Kidney epithelial cell (primary cell): ENCODE results near the gene MLANA. TPM values are rescaled to one million over a fixed set of nuclear protein-coding genes. Genes with fewer than 3 reads are reported as not detected.

Experiments used
- DNase-seq: peaks from one replicate; pipeline ENCODE4 v3.0.0-alpha.2; 2010; ENCODE audit warnings: low read depth
- H3K27me3 ChIP-seq: 2 replicates; pipeline ENCODE4 v1.6.0; 2011; ENCODE audit warnings: low read length; ENCODE audit not compliant: control insufficient read depth, insufficient read depth
- H3K36me3 ChIP-seq: 2 replicates; pipeline ENCODE4 v1.5.1; 2011; ENCODE audit warnings: low read length; ENCODE audit not compliant: control insufficient read depth, insufficient read depth
- H3K4me3 ChIP-seq: 2 replicates; pipeline ENCODE4 v1.5.1; 2011; ENCODE audit warnings: low read depth, mild to moderate bottlenecking, control low read depth, low read length
- CTCF ChIP-seq: IDR thresholded peaks from 2 replicates; pipeline ENCODE4 v1.5.1; 2011; ENCODE audit warnings: mild to moderate bottlenecking, moderate library complexity, low read length, control low read depth, inconsistent platforms; ENCODE audit not compliant: insufficient read depth, poor library complexity, severe bottlenecking
- total RNA-seq: library from RNA; depleted of rRNA; stranded (reverse); fragments of >200 nt; gene quantifications from 2 replicates; pipeline ENCODE4 v1.2.3, GENCODE V29; 2015

MLANA gene
- total RNA-seq, 1 donor from 2014 or later, result not detected

DNA sequence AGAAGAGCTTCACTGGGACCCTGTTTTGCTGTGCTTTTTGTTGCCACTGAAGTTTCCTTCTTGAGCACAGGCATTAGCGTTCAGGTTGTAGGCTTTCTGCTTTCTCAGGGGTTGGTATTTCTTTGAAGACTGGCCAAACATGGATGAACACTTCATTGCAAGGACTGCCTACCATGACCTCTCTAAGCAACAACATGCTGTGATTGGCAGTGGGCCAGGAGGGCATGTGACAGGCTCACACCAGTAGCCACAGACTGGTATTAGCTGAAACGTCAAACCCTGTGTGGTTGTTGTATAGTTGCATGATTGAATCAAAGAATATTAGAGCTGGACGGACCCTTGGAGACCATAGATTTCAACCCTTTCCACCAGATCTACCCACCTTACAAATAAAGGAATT is 20.0 kb upstream of the MLANA start:
- Histone ChIP-seq H3K27me3 (no peaks in the 10 kb centered on the region), H3K36me3 (no peaks in the 10 kb centered on the region), H3K4me3 (no peak overlapping the region)
- no peak for DNase-seq
- TF ChIP-seq CTCF, result no peak

DNA sequence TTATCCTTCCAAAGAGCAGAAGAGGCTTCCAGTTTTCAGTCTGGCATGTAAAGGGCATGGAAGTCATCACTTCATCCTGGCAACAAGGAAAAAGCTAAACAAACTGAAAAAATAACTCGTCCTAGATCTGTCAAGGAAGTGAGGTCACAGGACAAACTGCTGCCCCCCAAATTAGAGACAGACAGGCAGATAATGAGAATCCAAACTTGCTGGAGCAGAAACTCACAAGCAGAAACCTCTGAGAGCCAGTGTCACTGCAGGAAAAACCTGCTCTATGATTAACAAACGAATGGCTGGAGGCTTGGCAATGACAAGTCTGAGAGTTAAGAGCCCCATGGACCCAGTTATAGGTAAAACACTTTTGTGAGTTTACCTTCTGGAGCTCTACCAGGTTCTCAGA is 18.9 kb upstream of the MLANA start:
- H3K4me3 ChIP-seq, result no peak overlapping the region
- H3K27me3 ChIP-seq, result no peaks in the 10 kb centered on the region
- no peak for DNase-seq
- H3K36me3 ChIP-seq, result no peaks in the 10 kb centered on the region
- TF ChIP-seq CTCF, result no peak

DNA sequence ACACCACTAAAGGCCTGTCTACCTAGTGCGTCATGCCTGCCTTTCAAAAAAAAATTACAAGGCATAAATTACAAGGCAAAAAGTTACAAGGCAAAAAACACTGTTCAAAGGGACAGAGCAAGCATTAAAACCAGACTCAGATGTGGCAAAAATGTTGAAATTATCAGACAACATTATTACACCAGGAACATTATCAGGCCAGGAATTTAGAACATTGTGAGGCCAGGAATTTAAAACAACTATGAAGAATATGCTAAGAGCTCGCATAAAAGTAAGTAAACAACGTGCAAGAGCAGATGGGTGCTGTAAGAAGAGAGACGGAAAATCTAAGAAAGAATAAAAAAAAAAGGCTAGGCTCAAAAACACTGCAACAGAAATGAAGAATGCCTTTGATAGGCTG is 18.2 kb upstream of the MLANA start:
- TF ChIP-seq CTCF, result no peak
- Histone ChIP-seq H3K36me3 (no peaks in the 10 kb centered on the region), H3K27me3 (no peaks in the 10 kb centered on the region), H3K4me3 (no peak overlapping the region)
- no peak for DNase-seq

GRCh38 chr9:5873439-5873838 is 17.2 kb upstream of the MLANA start:
- Histone ChIP-seq H3K36me3 (no peaks in the 10 kb centered on the region), H3K4me3 (no peak overlapping the region), H3K27me3 (no peaks in the 10 kb centered on the region)
- no peak for DNase-seq
- TF ChIP-seq CTCF, result no peak

GRCh38 chr9:5874048-5874447 is 16.6 kb upstream of the MLANA start:
- no peaks in the 10 kb centered on the region for H3K27me3 ChIP-seq
- DNase-seq, result no peak
- no peaks in the 10 kb centered on the region for H3K36me3 ChIP-seq
- no peak for TF ChIP-seq CTCF
- H3K4me3 ChIP-seq, result no peak overlapping the region

GRCh38 chr9:5876026-5876425 is 14.7 kb upstream of the MLANA start:
- H3K27me3 ChIP-seq, result no peaks in the 10 kb centered on the region
- no peak overlapping the region for H3K4me3 ChIP-seq
- no peaks in the 10 kb centered on the region for H3K36me3 ChIP-seq
- no peak for TF ChIP-seq CTCF
- DNase-seq, result no peak
